Body of pancreas (tissue), 4 donors: ENCODE results near the gene MPHOSPH6.

Experiments used
- CTCF ChIP-seq, 7 experiments: fragments of 450-650 bp in 4 of 7; fragments of 200-600 bp in 3 of 7; sonication (generic) in 3 of 7; IDR thresholded peaks; one replicate each; pipeline ENCODE4 v1.5.1; 2016 to 2019; ENCODE audit warnings: antibody characterized with exemption in 7 of 7
- POLR2A ChIP-seq, 3 donors: fragments of 450-650 bp; IDR thresholded peaks; one replicate each; pipeline ENCODE4 v1.6.1; 2016; ENCODE audit warnings: antibody characterized with exemption in 3 of 3, mild to moderate bottlenecking in 2 of 3

- TF ChIP-seq CTCF (IDR thresholded peaks at IDR 0.05), result no peak
- TF ChIP-seq POLR2A (IDR thresholded peaks at IDR 0.05), result no peak
These were observed 50.6 kb downstream of the MPHOSPH6 start for GRCh38 chr16:82119405-82119804.
